Heart left ventricle (tissue), 16 donors: ENCODE data around the gene MRPL45. TPM values are rescaled to one million over a fixed set of nuclear protein-coding genes. Genes with fewer than 3 reads are reported as not detected.
A peak's percentile ranks its signal among the peaks of the same experiment; 100 is the strongest.
"Not testable (repeated sequence)": the region's sequence is repeated elsewhere in the genome, so short reads cannot be mapped to it uniquely, and the experiment has no call there.

Source experiments
- ATAC-seq, 4 donors: fragments of 200-7000 bp; cut with Tn5 transposase; one replicate each; pipeline ENCODE4 v1.9.1; 2020 to 2022; ENCODE audit warnings: moderate library complexity in 4 of 4, mild to moderate bottlenecking in 3 of 4, moderate number of reproducible peaks in 1 of 4
- DNase-seq, 5 donors: peaks; one replicate each; pipeline ENCODE4 v3.0.0-alpha.2; 2020
- H3K27ac ChIP-seq, 12 donors: fragments of 200-600 bp; sonication (generic) in 4 of 12; one replicate each; pipeline versions ENCODE4 v1.5.0 to v1.8.0; 2016 to 2022; ENCODE audit warnings: mild to moderate bottlenecking in 2 of 12
- H3K27me3 ChIP-seq, 9 donors: fragments of 200-600 bp; sonication (generic) in 2 of 9; one replicate each; pipeline versions ENCODE4 v1.5.1 to v1.8.0; 2016 to 2022; ENCODE audit warnings: mild to moderate bottlenecking in 3 of 9
- H3K36me3 ChIP-seq, 9 donors: fragments of 200-600 bp; sonication (generic) in 2 of 9; one replicate each; pipeline versions ENCODE4 v1.5.0 to v1.8.0; 2018 to 2022; ENCODE audit warnings: mild to moderate bottlenecking in 2 of 9
- H3K4me1 ChIP-seq, 12 donors: fragments of 200-600 bp; sonication (generic) in 4 of 12; one replicate each; pipeline versions ENCODE4 v1.5.0 to v1.8.0; 2016 to 2022; ENCODE audit warnings: mild to moderate bottlenecking in 3 of 12
- H3K4me3 ChIP-seq, 12 donors: fragments of 200-600 bp; sonication (generic) in 4 of 12; one replicate each; pipeline versions ENCODE4 v1.5.0 to v1.8.0; 2017 to 2022; ENCODE audit warnings: mild to moderate bottlenecking in 9 of 12, moderate library complexity in 4 of 12
- H3K9me3 ChIP-seq, 12 donors: fragments of 200-600 bp; sonication (generic) in 4 of 12; one replicate each; pipeline versions ENCODE4 v1.5.0 to v1.8.0; 2016 to 2022; ENCODE audit warnings: mild to moderate bottlenecking in 1 of 12
- POLR2A ChIP-seq, 2 donors: fragments of 450-650 bp; IDR thresholded peaks; one replicate each; pipeline ENCODE4 v1.6.1; 2017; ENCODE audit warnings: antibody characterized with exemption in 2 of 2, mild to moderate bottlenecking in 2 of 2, moderate library complexity in 2 of 2
- WGBS, 4 donors: extraction: QIAGEN DNeasy Blood & Tissue Kit in 2 of 4; methylation state at CpG; one replicate each; pipeline versions ENCODE4 v1.1.5 to v1.1.7; 2013 to 2018; 5-methylcytosine and 5-hydroxymethylcytosine counted together
- intact Hi-C, 10 donors: fragments of 100-400 bp; cut with DNase I; formaldehyde crosslinking; loops; one replicate each; pipeline versions ENCODE4 v1.11.1 to v1.14.2; 2022
- polyA plus RNA-seq, 2 donors: library from polyadenylated mRNA; stranded (reverse); fragments of 200-250 nt; gene quantifications; one replicate each; pipeline ENCODE4 v1.2.3, GENCODE V29; 2013
- total RNA-seq, 9 donors: library from RNA; depleted of rRNA in 2 of 9; stranded (reverse); fragments of >200 nt in 2 of 9; fragmentation: NEBNext Ultra II Directional in 3 of 9; extraction: Animal tissue kit (Norgen Biotek cat#: 25700) in 3 of 9; gene quantifications; one replicate each; pipeline versions ENCODE4 v1.1.0 to v1.2.4, GENCODE V29; 2016 to 2023
- TF ChIP-seq, protein P1 (sequence below), 12 donors: fragments of 200-600 bp; sonication (generic) in 4 of 12; IDR thresholded peaks; one replicate each; pipeline versions ENCODE4 v1.5.0 to v1.8.0; 2018 to 2022; ENCODE audit warnings: antibody characterized with exemption in 12 of 12, mild to moderate bottlenecking in 5 of 12
- donor health status: ischemic (EF 13 %, LVEDD 7.1; RV severe dilation, severe dysfunction).
- donor health status: healthy with polysubstance abuse.
- donor health status: DM: no; HTN: yes; CAD: no.
- donor health status: DM: no; HTN: no; CAD: no.
- donor health status: ischemic (EF 25% LVEDD 6.9; RV normal size, moderate dysfunction).
- donor health status: ischemic (EF 25% LVEDD 5.7; RV mildly dilated, moderate dysfunction).
- donor health status: healthy.
- donor health status: DM: yes; HTN: yes; CAD: no.
- donor health status: ischemic (EF 35%, LVEDD 5.7; RV mildly dilated, moderate dysfunction).
- donor health status: nonischemic (EF 11% LVEDD 7.7; RV severe dilation, severe dysfunction).
- donor health status: DM: yes; HTN: yes; CAD: no.
- donor health status: PGD.
- donor health status: ischemic (EF 29% LVEDD 5.4; RV normal size, mild dysfunction).
- donor health status: nonischemic (EF 23%, LVEDD 6.1; RV moderate dilation, normal function).

The MRPL45 gene
- total and polyA plus RNA-seq, 11 donors: 26.0 to 46.3 (median 35.1) TPM

- DNase-seq: peak; percentile 24 to 79 (median 33)
- intact Hi-C loops, H3K27me3 ChIP-seq, H3K36me3 ChIP-seq, H3K9me3 ChIP-seq, H3K4me3 ChIP-seq, H3K4me1 ChIP-seq: not testable (repeated sequence)
- peak overlapping the region in 2 of 12 donors; percentile 29 to 35 for H3K27ac ChIP-seq
- 25 to 39% (median 26%) methylated on average over 4 to 8 of the region's 11 CpGs for WGBS, 4 donors
- ATAC-seq: peak; percentile 65 to 96 (median 92)
Measured at GRCh38 chr17:38286501-38287091, 10.4 kb upstream of the MRPL45 start.

DNA sequence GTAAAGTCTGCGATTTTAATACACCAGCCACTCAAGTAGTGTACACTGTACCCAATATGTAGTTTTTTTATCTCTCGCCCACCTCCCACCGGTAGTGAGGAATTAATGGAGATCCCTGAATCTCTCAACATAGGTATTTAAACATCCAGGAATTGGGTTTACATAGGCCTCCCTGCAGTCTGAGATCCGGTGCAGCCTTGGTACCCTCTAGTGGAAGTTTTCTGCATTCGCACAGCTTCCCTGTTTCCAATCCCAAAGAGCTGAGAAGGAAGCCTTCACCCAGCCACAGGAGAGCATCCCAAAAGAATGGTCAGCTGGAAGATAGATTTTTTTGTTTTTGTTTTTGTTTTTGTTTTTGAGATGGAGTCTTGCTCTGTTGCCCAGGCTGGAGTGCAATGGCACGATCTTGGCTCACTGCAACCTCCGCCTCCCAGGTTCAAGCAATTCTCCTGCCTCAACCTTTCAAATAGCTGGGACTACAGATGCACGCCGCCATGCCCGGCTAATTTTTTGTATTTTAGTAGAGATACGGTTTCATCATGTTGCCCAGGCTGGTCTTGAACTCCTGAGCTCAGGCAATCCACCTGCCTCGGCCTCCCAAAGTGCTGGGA lies 8.6 kb upstream of the MRPL45 start:
- H3K4me3 ChIP-seq, H3K27me3 ChIP-seq, H3K27ac ChIP-seq, H3K9me3 ChIP-seq, intact Hi-C loops, H3K4me1 ChIP-seq, H3K36me3 ChIP-seq, DNase-seq: not testable (repeated sequence)
- TF ChIP-seq, protein P1, sequence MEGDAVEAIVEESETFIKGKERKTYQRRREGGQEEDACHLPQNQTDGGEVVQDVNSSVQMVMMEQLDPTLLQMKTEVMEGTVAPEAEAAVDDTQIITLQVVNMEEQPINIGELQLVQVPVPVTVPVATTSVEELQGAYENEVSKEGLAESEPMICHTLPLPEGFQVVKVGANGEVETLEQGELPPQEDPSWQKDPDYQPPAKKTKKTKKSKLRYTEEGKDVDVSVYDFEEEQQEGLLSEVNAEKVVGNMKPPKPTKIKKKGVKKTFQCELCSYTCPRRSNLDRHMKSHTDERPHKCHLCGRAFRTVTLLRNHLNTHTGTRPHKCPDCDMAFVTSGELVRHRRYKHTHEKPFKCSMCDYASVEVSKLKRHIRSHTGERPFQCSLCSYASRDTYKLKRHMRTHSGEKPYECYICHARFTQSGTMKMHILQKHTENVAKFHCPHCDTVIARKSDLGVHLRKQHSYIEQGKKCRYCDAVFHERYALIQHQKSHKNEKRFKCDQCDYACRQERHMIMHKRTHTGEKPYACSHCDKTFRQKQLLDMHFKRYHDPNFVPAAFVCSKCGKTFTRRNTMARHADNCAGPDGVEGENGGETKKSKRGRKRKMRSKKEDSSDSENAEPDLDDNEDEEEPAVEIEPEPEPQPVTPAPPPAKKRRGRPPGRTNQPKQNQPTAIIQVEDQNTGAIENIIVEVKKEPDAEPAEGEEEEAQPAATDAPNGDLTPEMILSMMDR (IDR thresholded peaks at IDR 0.05): peak in 7 of 12 donors; percentile 25 to 44 (median 31)
- peak in 3 of 4 donors; percentile 52 to 66 (median 60) for ATAC-seq
- WGBS, 4 donors: 54 to 71% (median 59%) methylated on average over 7 to 12 of the region's 12 CpGs

DNA sequence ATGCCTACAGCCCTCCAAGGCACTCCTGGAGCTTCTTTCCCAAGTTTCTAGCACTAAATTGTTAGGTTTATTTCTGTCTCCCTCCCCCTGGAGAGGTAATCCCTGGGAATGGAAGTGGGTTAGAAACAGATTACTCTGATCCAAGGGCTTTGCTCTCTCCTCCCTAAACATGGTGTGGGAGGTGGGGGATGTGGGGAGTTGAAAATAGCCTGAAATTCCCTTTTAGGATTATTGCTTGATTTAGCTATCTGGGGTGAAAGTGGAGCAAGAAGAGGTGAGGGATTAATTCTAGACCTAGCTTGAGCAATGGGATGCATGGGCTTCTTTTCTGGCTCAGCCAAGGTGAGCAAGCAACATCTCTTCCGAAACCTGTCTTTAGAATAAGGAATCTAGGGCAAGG lies 7.2 kb upstream of the MRPL45 start:
- DNase-seq, H3K27ac ChIP-seq, H3K36me3 ChIP-seq, H3K4me3 ChIP-seq, intact Hi-C loops, H3K9me3 ChIP-seq, H3K4me1 ChIP-seq, H3K27me3 ChIP-seq, ATAC-seq: not testable (repeated sequence)
- 75 to 94% (median 92%) methylated on average over 1 of the region's 1 CpG for WGBS, 4 donors

- WGBS, 4 donors: 76 to 79% (median 77%) methylated on average over 21 of the region's 21 CpGs
- H3K9me3 ChIP-seq, H3K4me1 ChIP-seq, H3K4me3 ChIP-seq, DNase-seq, ATAC-seq, intact Hi-C loops, H3K27me3 ChIP-seq: not testable (repeated sequence)
- H3K27ac ChIP-seq: peak overlapping the region in 1 of 12 donors; percentile 79
- peaks cover 0 to 13% (median 8%) of the 10 kb centered on the region in 9 donors for H3K36me3 ChIP-seq
Measured at GRCh38 chr17:38295602-38296365, 1.2 kb upstream of the MRPL45 start.

GRCh38 chr17:38315497-38315896 lies 18.5 kb downstream of the MRPL45 start:
- TF ChIP-seq POLR2A (IDR thresholded peaks at IDR 0.05): no peak
- TF ChIP-seq, protein P1 (IDR thresholded peaks at IDR 0.05): no peak
- Histone ChIP-seq H3K27me3 (no peaks in the 10 kb centered on the region), H3K36me3 (peaks cover 0 to 72% (median 33%) of the 10 kb centered on the region in 9 donors), H3K4me1 (no peaks in the 10 kb centered on the region), H3K9me3 (no peaks in the 10 kb centered on the region), H3K4me3 (no peak overlapping the region), H3K27ac (no peak overlapping the region)
- DNase-seq: no peak
- 64 to 85% (median 66%) methylated on average over 3 of the region's 3 CpGs for WGBS, 4 donors
- ATAC-seq: no peak
- intact Hi-C loops: no loop called here
